Dedifferentiated amniotic fluid mesenchymal stem cell (primary cell): ENCODE data around the gene PAX7.

Source experiments
- DNase-seq: peaks from one replicate; pipeline ENCODE4 v3.0.0-alpha.2; 2016; ENCODE audit errors: extremely low spot score

The PAX7 gene

DNA sequence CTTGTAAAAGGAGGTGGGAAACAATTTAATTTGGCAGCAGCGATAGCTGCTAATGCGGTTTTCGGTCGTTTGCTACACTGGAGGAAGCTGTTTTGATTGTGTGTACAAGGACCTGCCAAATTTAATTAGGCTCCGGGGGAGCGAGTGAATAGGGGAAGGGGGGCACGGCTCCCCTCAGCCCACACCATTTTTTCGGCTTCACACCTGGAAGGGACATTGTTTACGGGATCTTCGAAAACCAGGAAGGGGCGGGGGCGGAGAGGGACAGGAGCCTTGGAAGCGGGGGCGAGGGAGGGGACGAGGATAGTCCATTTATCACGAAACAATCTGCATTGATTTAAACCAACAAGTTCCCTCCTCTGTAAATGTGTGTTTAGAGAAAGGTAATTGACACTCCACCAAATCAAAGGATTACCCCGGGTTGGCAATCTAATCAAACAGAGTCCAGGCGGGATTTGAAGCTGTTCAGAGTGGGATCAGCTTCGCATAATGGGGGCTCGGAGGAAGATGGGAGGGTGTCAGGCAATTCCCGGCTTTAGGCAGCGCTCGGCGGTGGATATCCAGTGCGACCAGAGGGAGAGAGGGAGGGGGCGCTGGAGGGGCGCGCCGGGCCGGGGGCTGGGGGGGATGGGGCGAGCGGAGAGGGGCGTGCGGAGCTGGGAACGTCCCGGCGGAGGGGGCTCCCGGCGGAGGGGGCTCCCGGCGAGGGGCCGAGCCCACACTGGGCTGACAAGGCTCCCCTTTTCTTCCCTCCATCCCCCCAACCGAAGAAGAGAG lies 9.8 kb downstream of the PAX7 start:
- DNase-seq, result no peak

DNA sequence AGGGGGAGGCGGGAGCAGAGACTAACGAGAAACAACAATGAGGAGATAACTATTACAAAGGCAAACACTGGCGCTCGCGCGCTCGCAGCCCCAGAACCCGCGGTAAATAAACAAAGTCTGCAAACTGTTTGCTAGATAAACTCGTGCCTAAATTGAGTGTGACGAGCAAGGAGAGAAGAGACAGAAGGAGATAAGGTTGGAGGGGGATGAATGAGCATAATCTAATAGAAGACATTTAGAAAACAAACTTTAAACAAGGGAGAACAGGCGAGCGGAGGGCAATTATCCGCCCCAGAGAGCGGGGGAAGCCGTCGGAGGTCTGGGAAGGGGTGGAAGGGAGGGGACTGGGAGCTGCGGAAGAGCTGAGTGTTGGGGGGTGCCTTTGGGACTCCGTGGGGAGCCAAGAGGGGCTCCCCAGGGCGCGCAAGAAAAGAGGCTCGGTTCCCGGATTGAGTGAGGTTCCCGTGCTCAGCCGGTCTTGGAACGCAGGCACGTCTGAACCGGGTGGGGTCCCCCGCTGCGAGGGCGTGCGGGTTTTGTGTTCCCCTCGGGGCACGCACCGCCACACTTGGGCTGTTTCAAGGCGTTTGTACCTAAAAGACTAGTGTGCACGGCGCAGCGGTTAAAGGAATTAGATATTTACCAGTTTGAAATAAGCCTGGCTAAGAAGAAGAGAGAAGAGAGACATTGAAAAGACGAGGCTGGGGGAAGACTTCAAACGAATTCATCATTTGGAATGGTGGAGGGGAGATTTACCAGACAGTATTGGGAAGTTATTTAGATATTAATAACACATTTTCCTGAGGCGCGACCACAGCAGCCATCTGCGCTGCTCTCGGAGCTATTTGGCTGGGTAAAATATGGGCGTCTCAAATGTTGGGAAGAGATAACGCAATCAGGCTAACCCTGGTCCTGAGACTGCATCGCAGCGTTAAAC lies 10.6 kb downstream of the PAX7 start:
- no peak for DNase-seq

DNA sequence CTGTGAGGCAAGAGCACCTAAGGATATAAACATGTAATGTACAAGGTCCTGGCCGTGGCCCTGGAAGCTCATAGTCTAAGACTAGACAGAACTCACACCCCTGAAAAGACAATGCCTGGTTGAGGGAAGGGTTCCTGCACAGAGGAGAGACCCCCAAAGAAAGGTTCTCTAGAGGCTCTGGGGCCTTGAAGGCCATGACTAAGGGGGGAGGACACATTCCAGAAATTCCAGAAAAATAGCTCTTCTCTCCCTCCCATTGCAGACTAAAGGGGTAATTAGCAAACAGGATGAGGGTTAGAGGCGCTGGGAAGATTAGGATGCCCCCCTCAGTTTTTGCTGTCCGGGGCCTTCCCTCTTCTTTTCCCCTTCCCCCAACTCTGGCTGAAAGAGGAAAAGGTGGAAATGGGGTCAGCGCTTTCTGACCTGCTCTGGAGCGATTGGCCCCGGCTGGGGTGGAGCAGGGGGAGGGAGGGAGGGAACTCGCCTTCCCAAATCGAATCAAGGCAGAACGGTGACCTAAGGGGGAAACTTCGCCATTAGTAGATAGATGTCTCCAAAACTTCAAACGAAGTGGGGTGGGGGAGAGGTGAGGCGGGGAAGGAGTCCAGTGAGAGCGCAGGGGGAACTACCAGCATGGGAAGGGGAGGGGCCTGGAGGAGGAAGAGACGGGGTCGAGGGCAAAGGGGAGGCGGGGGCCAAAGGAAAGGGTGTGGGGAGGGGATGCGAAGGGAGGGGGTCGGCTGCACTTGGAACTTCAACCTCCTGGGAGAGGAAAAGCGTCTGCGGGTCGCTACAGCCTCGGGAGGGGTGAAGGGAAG lies 11.8 kb downstream of the PAX7 start:
- DNase-seq, result no peak

DNA sequence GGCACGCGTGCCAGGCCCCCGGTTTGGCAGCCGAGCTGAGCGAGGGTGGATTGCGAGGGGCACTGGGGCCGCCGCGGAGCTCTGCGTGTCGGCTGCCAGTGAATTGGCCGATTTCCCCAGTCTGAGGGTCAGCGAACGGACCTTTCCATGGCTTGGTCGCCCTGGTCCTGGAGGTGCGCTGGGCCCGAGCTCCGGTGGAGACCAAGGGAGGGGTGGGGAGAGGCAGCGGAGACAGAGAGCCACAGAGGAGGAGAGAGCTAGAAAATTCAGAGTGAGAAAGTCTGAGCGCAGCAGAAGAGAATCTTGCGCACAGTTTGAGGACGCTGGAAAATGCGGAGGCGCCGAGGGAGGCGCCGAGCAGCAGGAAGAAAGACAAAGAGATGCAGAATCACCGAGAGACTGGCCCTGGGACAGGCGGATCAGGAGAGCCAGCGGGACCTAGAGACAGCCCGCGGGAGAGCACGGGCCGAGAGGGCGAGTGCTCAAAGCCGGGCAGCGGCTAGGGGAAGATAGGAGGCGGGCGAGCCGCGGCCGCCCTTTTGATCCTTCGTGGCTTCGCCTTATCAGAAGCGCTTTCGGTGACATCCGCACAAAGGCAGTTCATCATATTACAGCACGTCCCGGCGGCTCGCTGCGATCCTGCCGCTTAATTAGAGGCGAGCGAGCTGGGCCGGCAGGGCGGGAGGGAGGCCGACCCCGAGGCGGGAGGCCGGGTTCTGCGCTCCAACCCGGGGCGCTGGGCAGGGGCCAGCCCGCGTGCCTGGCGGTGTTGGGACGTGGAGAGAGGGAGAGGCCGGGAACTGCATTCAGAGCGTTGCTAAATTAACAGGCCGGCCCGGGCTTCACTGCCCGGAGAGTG lies 12.7 kb downstream of the PAX7 start:
- no peak for DNase-seq

DNA sequence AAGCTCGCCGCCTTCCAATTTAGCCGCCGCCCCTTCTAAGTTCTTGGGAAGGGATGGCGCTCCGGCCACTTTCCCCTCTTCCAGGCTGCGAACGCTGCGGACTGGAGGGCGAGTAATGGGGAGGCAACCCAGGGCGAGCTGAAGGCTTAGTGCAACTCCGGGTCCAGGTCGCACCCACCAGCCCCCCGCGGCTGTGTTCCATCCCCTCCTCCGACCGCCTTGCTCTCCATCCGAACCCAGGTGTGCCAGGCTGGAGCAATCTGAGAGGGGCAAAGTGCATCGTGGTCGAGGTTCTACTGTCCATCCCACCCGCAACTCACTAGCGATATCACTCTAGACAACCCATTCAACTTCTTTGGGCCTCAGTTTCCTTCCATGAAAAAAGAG lies 13.4 kb downstream of the PAX7 start:
- DNase-seq, result no peak

DNA sequence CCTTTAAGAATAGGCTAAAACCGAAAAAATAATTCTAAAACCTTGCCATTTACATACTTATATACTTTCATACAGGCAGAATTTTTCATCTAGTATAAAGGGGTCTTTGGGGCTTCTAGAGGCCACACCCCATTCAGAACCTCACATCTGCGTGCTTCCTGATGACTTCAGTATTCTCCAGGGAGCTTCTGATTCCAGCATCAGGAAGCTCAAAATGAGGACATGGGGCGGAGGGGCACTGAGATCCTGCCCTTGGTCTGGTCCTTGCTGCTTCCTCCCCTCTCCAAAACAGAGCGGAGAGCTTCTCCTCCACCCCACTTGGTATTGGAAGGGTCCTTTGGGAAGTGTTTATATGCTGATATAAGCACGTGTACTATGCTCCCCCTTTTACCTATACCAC lies 13.8 kb downstream of the PAX7 start:
- DNase-seq, result no peak

DNA sequence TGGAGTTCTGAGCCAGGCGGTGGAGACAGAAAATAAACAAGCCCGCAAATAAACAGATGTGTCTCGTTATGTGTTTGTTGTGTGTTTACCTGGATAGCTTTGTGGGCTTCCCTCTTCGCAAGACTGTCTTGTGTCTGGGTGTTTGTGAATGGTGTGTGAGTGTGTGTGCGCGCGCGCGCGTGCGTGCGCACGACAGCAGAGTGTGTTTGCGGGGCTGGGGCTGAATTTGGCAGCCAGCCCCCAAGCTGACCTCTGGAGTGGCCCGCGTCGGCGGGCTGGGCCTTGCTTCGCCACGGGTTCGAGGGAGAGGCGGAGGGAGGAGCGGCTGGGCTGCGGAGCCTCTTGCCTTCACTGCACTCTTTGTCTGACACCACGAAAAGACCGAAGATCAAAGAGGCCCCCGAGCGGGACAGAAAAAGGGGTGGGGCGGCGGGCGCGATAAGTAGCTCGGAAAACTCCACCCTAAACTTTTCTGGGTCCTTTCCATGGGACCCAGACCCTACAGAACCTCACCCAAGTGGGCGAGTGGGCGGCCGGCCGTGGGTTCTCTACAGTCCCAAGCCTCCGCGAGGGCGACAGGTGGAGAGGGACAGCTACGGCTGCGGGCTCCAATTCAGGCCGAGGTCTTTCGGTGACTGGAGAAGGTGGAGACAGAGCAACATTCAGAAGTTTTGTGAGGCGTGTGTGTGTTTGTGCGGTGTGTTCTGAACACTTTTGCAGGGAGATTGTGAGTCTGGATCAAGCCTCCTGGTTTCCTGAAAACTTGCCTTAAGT lies 14.5 kb downstream of the PAX7 start:
- no peak for DNase-seq

DNA sequence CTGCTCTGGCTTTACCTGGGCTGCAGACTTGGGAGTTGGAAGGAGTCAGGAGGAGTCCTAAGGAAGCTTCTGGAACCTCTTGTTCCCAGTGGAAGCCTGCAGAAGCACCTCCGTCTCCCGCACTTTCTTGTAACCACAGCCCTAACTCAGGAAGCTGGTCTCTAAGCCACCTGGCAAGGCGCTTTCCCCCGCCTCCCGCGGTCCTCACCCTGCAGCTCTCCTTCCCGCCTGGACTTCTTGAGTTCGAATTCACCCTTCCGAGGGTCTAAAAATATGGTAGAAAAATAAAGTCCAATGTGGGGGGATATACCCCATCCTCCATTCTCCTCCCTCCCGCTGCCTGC lies 15.1 kb downstream of the PAX7 start:
- DNase-seq, result no peak

DNA sequence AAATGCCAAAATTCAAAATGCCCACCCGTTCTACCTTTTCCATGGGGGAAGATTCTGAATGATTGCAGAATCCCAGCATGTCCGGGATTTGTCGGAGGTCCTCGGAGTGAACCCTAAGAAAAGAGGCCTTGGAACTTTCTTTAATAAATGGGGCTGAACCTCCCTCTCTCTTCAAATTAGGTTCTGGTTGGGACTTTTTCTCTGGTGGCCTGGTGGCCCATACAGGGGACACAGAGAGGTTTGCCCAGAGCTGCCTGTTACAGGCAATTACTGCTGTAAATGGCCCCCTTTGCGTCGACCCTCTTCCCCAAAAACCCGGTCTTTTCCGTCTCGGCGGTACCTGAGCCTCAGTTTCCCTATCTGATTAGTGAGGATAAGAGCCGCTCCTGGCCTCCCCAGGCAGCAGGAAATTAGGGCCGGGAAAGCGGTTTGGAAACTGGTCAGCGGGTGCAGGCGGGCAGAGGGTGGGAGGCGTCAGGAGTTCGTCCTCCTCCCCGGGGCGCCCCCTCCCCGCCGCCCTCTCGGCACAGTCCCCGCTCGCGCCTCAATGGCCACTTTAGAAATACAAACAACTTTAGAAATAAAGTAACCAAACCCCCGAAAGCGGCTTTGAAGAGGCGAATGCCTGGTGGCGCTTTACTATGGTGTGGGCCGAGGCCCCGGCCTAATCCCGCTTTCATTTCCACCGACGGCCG lies 15.6 kb downstream of the PAX7 start:
- DNase-seq, result no peak

DNA sequence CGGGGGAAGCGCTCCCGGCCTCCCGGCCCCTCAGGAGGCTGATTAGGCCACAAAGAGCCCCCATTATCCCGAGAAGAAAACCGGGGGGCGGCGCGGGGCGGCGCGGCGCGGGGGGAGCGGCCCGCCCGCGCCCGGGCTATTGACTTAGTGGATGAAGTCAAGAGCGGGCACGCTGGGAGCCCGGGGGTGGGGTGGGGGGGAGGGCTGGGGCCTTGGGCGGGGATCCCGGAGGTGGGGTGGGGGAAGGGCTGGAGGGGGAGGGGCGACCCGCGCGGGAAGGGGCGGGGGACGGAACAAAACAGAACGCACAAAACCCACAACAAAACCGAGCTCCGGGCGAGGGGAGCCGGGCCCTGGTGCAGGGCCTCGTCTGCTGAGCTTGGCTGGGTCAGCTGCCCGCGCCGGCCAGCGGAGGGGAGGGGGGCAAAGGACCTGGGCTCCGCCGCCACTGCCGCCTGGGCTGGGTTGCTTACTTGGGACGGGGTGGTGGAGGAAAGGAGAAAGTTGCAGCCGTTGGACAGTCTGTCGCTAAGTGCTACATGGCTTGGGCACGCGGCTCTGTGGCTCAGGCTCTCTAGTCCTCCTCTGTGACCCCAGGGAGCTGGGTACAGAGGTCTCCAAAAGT lies 16.3 kb downstream of the PAX7 start:
- no peak for DNase-seq

DNA sequence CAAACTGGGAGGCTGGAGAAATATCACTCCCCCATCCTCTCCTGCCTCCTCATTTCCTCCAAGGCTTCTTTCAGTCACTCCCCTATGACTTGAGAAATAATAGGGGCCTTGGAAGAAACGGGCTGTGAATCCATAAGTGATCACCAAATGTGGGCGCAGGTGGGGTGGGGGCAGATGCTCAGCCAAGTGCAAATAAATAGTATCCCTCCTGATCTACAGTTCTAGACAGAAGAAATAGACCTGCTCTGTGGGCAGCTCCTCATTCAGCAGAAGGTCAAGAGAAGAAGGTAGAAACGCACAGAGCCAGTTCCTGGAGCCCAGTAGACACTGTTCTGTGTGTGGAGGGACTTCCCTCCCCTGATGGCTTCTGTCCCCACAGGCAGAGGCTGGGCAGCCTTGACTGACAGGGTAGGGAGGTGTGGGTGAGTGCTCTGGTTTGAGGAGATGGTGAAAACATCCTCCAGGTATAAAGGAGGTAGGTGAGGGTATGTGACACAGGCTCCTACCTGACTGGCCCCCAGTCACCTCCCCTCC lies 17.1 kb downstream of the PAX7 start:
- no peak for DNase-seq

DNA sequence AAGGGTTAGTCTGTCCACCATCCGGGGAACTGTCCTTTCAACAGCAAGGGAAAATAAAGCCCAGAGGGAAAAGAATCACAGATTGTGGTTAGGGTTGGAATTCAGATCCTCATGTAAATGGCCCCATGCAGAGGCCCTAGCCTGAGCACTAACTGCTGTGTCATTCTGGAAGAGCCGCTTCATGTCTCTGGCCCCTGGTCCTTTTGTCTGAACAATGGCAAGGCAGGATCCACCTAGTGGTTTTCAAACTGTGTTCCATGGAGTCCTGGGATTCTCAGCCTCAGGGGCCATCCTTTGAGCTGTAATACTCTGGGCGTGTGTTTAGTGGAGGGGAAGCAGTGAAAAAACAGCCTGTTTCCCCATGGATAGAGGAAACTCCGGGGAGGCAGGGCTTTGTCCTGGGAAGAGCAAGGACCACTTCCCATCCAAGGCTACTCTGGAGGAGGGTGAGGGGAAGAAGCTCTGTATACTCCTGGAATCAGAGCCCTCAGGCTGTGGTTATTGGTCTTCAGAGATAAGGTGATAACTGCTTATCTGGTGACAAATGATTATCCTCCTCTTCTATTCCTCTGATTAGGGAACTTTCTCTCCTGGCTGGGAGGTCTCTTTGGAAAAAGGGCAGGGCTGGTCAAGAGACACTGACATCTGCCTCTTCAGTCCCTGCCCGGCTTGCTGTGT lies 19.2 kb downstream of the PAX7 start:
- no peak for DNase-seq

DNA sequence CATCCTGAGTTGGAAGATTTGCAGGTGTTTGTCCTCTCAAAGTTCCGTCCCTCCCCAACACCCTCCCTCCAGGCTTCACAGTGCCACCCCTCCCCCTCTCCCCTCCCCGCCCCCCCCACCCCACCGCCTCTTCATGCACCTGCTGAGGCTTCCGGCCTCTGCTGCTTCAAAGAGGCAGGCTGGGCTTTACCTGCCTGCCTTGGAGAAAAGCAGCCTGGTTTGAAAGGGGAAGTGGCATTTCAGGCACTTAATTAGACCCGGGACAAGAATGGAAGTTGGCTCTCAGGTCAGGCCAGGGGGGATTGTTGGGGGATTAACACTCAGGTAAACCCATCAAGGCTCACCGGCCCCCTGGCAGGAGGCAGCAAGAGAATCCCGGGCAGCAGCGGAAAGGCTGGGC lies 21.1 kb downstream of the PAX7 start:
- DNase-seq, result no peak

DNA sequence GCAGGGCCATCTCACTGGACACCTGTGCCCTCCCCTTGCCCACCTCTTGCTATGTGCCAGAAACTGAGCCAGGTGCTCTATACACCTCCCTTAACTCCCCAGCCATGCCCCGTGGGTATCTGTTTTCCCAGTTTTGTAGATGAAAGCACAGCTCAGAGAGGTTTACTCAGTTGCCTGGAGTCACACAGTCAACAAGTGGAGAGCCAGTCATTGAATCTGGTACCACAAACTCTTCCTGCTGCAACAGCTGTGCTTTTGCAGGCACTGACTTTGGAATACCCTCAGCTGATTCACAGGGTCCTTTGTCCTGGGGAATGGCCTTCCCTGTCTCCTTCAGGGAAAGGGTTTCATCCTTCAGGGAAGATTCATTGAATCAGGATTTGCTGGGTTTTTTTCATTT lies 22.1 kb downstream of the PAX7 start:
- no peak for DNase-seq

DNA sequence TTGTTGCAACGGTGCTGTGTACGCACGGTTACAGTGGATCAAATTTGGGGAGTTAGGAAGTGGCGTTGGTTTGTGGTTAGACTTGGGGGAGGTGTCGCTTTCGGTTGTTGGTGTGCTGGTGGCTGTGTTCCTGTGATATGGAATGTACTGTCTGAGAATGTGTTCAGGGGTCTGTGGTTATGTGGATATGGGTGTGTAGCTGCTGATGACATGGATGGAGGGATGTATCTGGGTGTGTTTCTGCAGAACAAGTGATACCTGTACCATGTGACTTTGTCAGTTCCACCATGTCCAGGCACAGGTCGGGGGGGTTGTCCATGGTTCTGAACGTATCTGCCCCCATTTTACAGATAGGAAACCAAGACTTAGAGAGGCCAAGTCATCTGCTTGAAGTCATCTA lies 22.7 kb downstream of the PAX7 start:
- no peak for DNase-seq

DNA sequence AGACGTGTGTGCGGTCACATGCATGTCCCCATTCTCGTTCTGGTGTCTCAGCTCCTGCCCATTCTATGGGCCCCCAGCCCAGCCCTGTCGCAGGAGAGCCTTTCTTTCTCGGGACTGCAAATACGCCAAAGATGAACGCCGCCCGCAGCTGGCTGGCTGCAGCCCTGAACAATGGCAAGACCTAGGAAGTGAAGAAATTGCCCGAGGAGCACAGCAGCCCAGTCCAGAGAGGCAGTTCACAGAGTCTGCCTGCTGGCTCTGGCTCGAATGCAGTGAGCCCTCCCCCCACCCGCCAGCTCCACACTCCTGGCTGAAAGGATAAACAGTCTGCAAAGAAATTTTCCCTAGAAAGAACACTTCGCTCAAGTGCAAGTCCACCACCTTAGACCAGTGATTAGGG lies 23.3 kb downstream of the PAX7 start:
- no peak for DNase-seq

DNA sequence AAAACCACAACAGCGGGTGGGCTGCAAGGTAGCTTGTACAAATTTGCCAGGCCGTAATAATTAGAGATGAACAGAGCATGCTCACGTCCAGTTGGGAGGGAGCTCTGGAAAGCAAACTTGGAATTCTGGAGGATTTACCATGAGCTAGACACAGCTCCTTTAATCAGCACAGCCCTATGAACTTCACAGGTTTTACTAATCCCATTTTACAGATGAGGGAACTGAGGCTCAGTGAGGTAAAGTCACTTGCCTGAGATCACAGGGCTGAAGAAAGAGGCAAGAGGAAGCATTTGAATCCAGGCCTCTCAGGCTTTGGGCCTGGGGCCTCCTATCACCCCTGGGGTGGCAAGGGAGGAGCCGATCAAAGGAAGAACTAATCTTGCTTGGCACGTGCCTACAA lies 24.0 kb downstream of the PAX7 start:
- DNase-seq, result no peak

DNA sequence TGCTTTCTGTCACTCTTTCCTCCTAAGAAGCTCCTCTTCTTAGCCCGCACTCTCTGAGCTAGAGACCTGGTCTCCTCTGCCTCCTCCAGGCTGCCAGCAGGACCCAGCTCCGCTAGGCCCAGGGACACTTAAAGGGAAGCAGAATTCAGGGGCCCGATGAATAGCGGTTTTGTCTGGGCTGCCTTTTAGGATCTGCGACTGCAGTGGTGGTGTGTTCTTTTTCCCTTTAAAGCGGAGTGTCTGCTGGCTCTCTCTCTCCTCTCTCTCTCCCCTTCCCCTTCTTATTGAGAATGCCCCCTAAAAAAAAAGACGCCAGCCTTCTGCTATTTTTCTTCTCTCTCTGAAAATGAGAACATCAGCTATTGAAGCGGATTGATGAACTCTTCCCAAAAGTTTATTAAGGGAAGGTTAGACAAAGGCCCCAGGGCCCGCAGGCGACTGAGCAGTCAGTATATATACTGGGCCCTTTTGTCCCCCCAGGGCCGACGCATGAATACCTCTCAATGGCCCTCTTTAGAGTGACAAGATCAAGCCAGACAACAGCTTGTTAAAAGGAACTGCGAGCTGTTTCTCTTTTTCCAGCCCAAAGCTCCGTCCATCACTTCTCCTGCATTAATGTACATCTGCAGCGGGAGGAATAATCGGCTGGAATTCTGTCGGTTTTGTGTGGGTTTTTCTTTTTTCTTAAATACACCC lies 27.0 kb downstream of the PAX7 start:
- DNase-seq, result no peak
